Astrocyte (in vitro differentiated cells and primary cell): ENCODE results near the gene CNTN6. TPM values are rescaled to one million over a fixed set of nuclear protein-coding genes. Genes with fewer than 3 reads are reported as not detected.

Experiments
- DNase-seq: peaks from one replicate; pipeline ENCODE4 v3.0.0-alpha.2; 2010; ENCODE audit warnings: low read depth
- FAIRE-seq: peaks from 2 replicates; lab custom pipeline; 2011; peaks lifted over from hg19 to GRCh38; lab: Jason Lieb, UNC
- H2AFZ ChIP-seq: 2 replicates; pipeline ENCODE4 v1.6.0; 2012; ENCODE audit warnings: low read depth, low read length, inconsistent platforms
- H3K27ac ChIP-seq: 2 replicates; pipeline ENCODE4 v1.5.1; 2011; ENCODE audit warnings: low read depth, low read length, inconsistent platforms
- H3K27me3 ChIP-seq: 2 replicates; pipeline ENCODE4 v1.6.0; 2011; ENCODE audit warnings: low read length, inconsistent platforms; ENCODE audit not compliant: insufficient read depth
- H3K36me3 ChIP-seq: 2 replicates; pipeline ENCODE4 v1.5.1; 2011; ENCODE audit warnings: low read length, inconsistent platforms; ENCODE audit not compliant: insufficient read depth
- H3K4me1 ChIP-seq: 2 replicates; pipeline ENCODE4 v1.5.1; 2011; ENCODE audit warnings: low read length, inconsistent platforms; ENCODE audit not compliant: insufficient read depth
- H3K4me2 ChIP-seq: 2 replicates; pipeline ENCODE4 v1.6.0; 2012; ENCODE audit warnings: low read length, inconsistent platforms
- H3K4me3 ChIP-seq: 2 replicates; pipeline ENCODE4 v1.5.1; 2011; ENCODE audit warnings: low read depth, mild to moderate bottlenecking, low read length, inconsistent platforms; ENCODE audit not compliant: insufficient read depth
- H3K79me2 ChIP-seq: 2 replicates; pipeline ENCODE4 v1.6.0; 2012; ENCODE audit warnings: mild to moderate bottlenecking, low read length, inconsistent platforms; ENCODE audit not compliant: insufficient read depth
- H3K9ac ChIP-seq: 2 replicates; pipeline ENCODE4 v1.6.0; 2012; ENCODE audit warnings: mild to moderate bottlenecking, low read length, inconsistent platforms
- H3K9me3 ChIP-seq: 2 replicates; pipeline ENCODE4 v1.5.1; 2012; ENCODE audit warnings: low read depth, mild to moderate bottlenecking, low read length, inconsistent platforms; ENCODE audit not compliant: insufficient read depth
- H4K20me1 ChIP-seq: 2 replicates; pipeline ENCODE4 v1.6.0; 2012; ENCODE audit warnings: low read length, inconsistent platforms; ENCODE audit not compliant: insufficient read depth
- H3K27ac Mint-ChIP-seq: one replicate; pipeline ENCODE4 v1.8.0; 2021; ENCODE audit warnings: mild to moderate bottlenecking, mixed read lengths; ENCODE audit not compliant: unreplicated experiment
- H3K27me3 Mint-ChIP-seq: one replicate; pipeline ENCODE4 v1.8.0; 2021; ENCODE audit warnings: low read depth, mixed read lengths; ENCODE audit not compliant: unreplicated experiment
- H3K36me3 Mint-ChIP-seq: one replicate; pipeline ENCODE4 v1.8.0; 2021; ENCODE audit warnings: low read depth, mixed read lengths; ENCODE audit not compliant: unreplicated experiment
- H3K4me1 Mint-ChIP-seq: one replicate; pipeline ENCODE4 v1.8.0; 2021; ENCODE audit warnings: low read depth, mixed read lengths; ENCODE audit not compliant: unreplicated experiment
- H3K4me3 Mint-ChIP-seq: one replicate; pipeline ENCODE4 v1.8.0; 2021; ENCODE audit warnings: mild to moderate bottlenecking, moderate library complexity, mixed read lengths; ENCODE audit not compliant: unreplicated experiment
- H3K9me3 Mint-ChIP-seq: one replicate; pipeline ENCODE4 v1.8.0; 2021; ENCODE audit warnings: mild to moderate bottlenecking, mixed read lengths; ENCODE audit not compliant: unreplicated experiment
- EZH2 ChIP-seq: IDR thresholded peaks from 2 replicates; pipeline ENCODE4 v1.6.1; 2012; ENCODE audit warnings: mild to moderate bottlenecking, low read length, inconsistent platforms; ENCODE audit not compliant: insufficient read depth
- total RNA-seq: library from RNA; stranded (reverse); gene quantifications from 2 replicates; pipeline ENCODE4 v1.2.1, GENCODE V29; 2021
- TF ChIP-seq, protein P1 (sequence below): IDR thresholded peaks from 2 replicates; pipeline ENCODE4 v1.5.1; 2011; ENCODE audit warnings: low read depth, mild to moderate bottlenecking, inconsistent platforms, low read length, moderate library complexity; ENCODE audit not compliant: insufficient read depth

Gene CNTN6
- total RNA-seq, 1 donor from 2014 or later = not detected

DNA sequence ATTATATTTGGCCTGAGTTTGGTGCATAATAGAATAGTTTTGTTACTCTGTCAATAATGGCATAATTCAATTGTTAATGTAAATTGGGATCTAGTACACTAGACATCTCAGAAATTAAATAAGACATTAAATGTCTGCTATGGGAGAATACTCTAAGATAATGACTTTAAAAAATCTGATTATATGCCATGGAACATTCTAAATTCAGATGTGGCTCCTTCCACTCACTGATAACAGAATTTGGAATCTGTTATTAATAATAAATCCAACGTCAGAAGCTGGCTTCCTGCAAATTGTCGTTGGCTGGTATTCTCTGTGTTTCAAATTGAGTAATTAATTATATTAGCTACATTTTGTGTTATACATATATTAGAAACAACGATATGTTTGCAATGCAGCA, 258.1 kb downstream of the CNTN6 start:
- no peak for TF ChIP-seq EZH2
- TF ChIP-seq, protein P1, sequence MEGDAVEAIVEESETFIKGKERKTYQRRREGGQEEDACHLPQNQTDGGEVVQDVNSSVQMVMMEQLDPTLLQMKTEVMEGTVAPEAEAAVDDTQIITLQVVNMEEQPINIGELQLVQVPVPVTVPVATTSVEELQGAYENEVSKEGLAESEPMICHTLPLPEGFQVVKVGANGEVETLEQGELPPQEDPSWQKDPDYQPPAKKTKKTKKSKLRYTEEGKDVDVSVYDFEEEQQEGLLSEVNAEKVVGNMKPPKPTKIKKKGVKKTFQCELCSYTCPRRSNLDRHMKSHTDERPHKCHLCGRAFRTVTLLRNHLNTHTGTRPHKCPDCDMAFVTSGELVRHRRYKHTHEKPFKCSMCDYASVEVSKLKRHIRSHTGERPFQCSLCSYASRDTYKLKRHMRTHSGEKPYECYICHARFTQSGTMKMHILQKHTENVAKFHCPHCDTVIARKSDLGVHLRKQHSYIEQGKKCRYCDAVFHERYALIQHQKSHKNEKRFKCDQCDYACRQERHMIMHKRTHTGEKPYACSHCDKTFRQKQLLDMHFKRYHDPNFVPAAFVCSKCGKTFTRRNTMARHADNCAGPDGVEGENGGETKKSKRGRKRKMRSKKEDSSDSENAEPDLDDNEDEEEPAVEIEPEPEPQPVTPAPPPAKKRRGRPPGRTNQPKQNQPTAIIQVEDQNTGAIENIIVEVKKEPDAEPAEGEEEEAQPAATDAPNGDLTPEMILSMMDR = no peak
- Mint-ChIP-seq H3K4me1 (no peaks in the 10 kb centered on the region), H3K9me3 (no peaks in the 10 kb centered on the region), H3K4me3 (no peak overlapping the region), H3K36me3 (no peaks in the 10 kb centered on the region), H3K27me3 (no peaks in the 10 kb centered on the region), H3K27ac (no peak overlapping the region)
- DNase-seq (no peak), FAIRE-seq (no peak)
- Histone ChIP-seq H3K36me3 (no peaks in the 10 kb centered on the region), H3K4me3 (no peak overlapping the region), H3K79me2 (no peaks in the 10 kb centered on the region), H3K4me2 (no peak overlapping the region), H4K20me1 (no peaks in the 10 kb centered on the region), H2AFZ (no peak overlapping the region), H3K27me3 (no peaks in the 10 kb centered on the region), H3K4me1 (no peaks in the 10 kb centered on the region), H3K27ac (no peak overlapping the region), H3K9ac (no peak overlapping the region), H3K9me3 (no peaks in the 10 kb centered on the region)

GRCh38 chr3:1355691-1356090, 262.9 kb downstream of the CNTN6 start:
- H3K4me3 Mint-ChIP-seq = no peak overlapping the region
- Histone ChIP-seq H3K4me1 (no peaks in the 10 kb centered on the region), H2AFZ (no peak overlapping the region), H3K4me3 (no peak overlapping the region), H3K9me3 (no peaks in the 10 kb centered on the region), H3K36me3 (no peaks in the 10 kb centered on the region), H3K27me3 (no peaks in the 10 kb centered on the region), H3K79me2 (no peaks in the 10 kb centered on the region), H3K9ac (no peak overlapping the region), H3K27ac (no peak overlapping the region), H4K20me1 (no peaks in the 10 kb centered on the region), H3K4me2 (no peak overlapping the region)
- no peak for TF ChIP-seq EZH2
- TF ChIP-seq, protein P1 = no peak
- H3K36me3 Mint-ChIP-seq = no peaks in the 10 kb centered on the region
- H3K9me3 Mint-ChIP-seq = no peaks in the 10 kb centered on the region
- no peak overlapping the region for H3K27ac Mint-ChIP-seq
- H3K4me1 Mint-ChIP-seq = no peaks in the 10 kb centered on the region
- FAIRE-seq = no peak
- DNase-seq = no peak
- H3K27me3 Mint-ChIP-seq = no peaks in the 10 kb centered on the region

DNA sequence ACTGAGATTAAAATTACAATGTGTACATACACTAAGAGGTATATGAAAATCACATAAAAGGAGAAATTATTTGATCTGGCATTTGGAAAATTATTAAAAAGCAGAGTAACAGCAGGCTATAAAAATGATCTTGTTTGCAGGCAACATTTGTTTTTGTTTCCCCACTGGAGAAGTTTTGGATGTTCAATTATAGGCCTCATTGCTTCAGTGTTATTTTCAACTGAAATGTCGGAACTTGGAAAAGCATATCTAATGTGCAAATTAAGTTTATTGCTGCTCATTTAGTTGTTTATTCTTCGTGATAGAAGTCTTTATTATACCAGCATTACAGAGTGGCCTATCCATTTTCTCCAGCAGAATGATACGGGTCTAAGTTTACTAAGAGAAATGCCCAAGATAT, 263.3 kb downstream of the CNTN6 start:
- H3K36me3 ChIP-seq = no peaks in the 10 kb centered on the region
- no peaks in the 10 kb centered on the region for H3K27me3 Mint-ChIP-seq
- H3K4me1 Mint-ChIP-seq = no peaks in the 10 kb centered on the region
- H3K9me3 ChIP-seq = no peaks in the 10 kb centered on the region
- FAIRE-seq (no peak), DNase-seq (no peak)
- no peak overlapping the region for H3K27ac ChIP-seq
- H3K36me3 Mint-ChIP-seq = no peaks in the 10 kb centered on the region
- no peaks in the 10 kb centered on the region for H3K9me3 Mint-ChIP-seq
- H3K4me3 Mint-ChIP-seq = no peak overlapping the region
- no peaks in the 10 kb centered on the region for H3K4me1 ChIP-seq
- H2AFZ ChIP-seq = no peak overlapping the region
- H3K4me3 ChIP-seq = no peak overlapping the region
- H4K20me1 ChIP-seq = no peaks in the 10 kb centered on the region
- no peak overlapping the region for H3K4me2 ChIP-seq
- no peaks in the 10 kb centered on the region for H3K79me2 ChIP-seq
- H3K27ac Mint-ChIP-seq = no peak overlapping the region
- H3K9ac ChIP-seq = no peak overlapping the region
- TF ChIP-seq EZH2 = no peak
- TF ChIP-seq, protein P1 = no peak
- no peaks in the 10 kb centered on the region for H3K27me3 ChIP-seq
